Measurements from ENCODE around the gene EVA1B.

GRCh38 chr1:36285443-36286101 lies 37.9 kb downstream of the EVA1B start:
- TF ChIP-seq MAX (IDR thresholded peaks at IDR 0.05; ENCODE audit: low read depth, low read length), result no peak
- TF ChIP-seq ATF2 (IDR thresholded peaks at IDR 0.05; ENCODE audit: low read length), result no peak
- TF ChIP-seq USF1 (IDR thresholded peaks at IDR 0.05; ENCODE audit: borderline replicate concordance, extremely low read length, insufficient read depth, low read depth, low read length), result no peak

All from GM12878 (cell line).